HEK293 (cell line): ENCODE data around the gene EFHC1.
A peak's percentile ranks its signal among the peaks of the same experiment; 100 is the strongest.
"Not testable (repeated sequence)": the region's sequence is repeated elsewhere in the genome, so short reads cannot be mapped to it uniquely, and the experiment has no call there.

Experiments used
- CTCF ChIA-PET: fragments of 350-600 bp; formaldehyde crosslinking; extraction: SDS; loops from one replicate; lab custom pipeline; 2021; ENCODE audit warnings: antibody characterized with exemption; lab: Yijun Ruan, JAX
- POLR2A ChIA-PET: fragments of 300-600 bp; formaldehyde crosslinking; extraction: SDS; loops from one replicate; lab custom pipeline; 2020; ENCODE audit warnings: antibody characterized with exemption, inconsistent platforms; lab: Yijun Ruan, JAX
- H3K27ac ChIP-seq: fragments of 200-500 bp; sonication (Bioruptor generic); 2 replicates; pipeline ENCODE4 v1.5.1; 2014; ENCODE audit warnings: low read depth, low read length, control low read depth, inconsistent platforms; ENCODE audit errors: extremely low read depth
- H3K36me3 ChIP-seq, 2 experiments: fragments of 200-500 bp in 1 of 2; sonication (Bioruptor generic) in 1 of 2; 1 replicate in 1 of 2; 2 replicates in 1 of 2; pipeline ENCODE4 v1.5.1; 2014 to 2017; ENCODE audit warnings: inconsistent platforms in 2 of 2, low read length in 2 of 2; ENCODE audit not compliant: control insufficient read depth in 2 of 2, insufficient read depth in 1 of 2
- H3K4me1 ChIP-seq: fragments of 200-500 bp; sonication (Bioruptor generic); 2 replicates; pipeline ENCODE4 v1.5.1; 2014; ENCODE audit warnings: mild to moderate bottlenecking, low read length, inconsistent platforms; ENCODE audit not compliant: control insufficient read depth, insufficient read depth
- H3K4me3 ChIP-seq: 2 replicates; pipeline ENCODE4 v1.5.1; 2011; ENCODE audit warnings: low read depth, mild to moderate bottlenecking, control low read depth, low read length, moderate library complexity
- H3K9me3 ChIP-seq: fragments of 200-500 bp; sonication (Bioruptor generic); 2 replicates; pipeline ENCODE4 v1.5.1; 2014; ENCODE audit warnings: low read depth, low read length, inconsistent platforms; ENCODE audit not compliant: control insufficient read depth, insufficient read depth
- FEZF1 ChIP-seq: fragments of 450-650 bp; formaldehyde crosslinking; IDR thresholded peaks from 2 replicates; pipeline ENCODE4 v1.5.1; 2016; ENCODE audit warnings: missing biosample characterization, missing genetic modification characterization
- OSR2 ChIP-seq: fragments of 450-650 bp; formaldehyde crosslinking; IDR thresholded peaks from 2 replicates; pipeline ENCODE4 v1.5.1; 2016; ENCODE audit warnings: missing biosample characterization, missing genetic modification characterization
- OVOL3 ChIP-seq: fragments of 450-650 bp; formaldehyde crosslinking; IDR thresholded peaks from 2 replicates; pipeline ENCODE4 v1.5.1; 2016; ENCODE audit warnings: missing biosample characterization, missing genetic modification characterization
- REST ChIP-seq: fragments of 450-650 bp; formaldehyde crosslinking; IDR thresholded peaks from 2 replicates; pipeline ENCODE4 v1.5.1; 2016; ENCODE audit warnings: missing biosample characterization, missing genetic modification characterization
- SCRT2 ChIP-seq: fragments of 450-650 bp; formaldehyde crosslinking; IDR thresholded peaks from 2 replicates; pipeline ENCODE4 v1.5.1; 2016; ENCODE audit warnings: missing biosample characterization, missing genetic modification characterization
- ZBTB17 ChIP-seq: fragments of 450-650 bp; formaldehyde crosslinking; IDR thresholded peaks from 2 replicates; pipeline ENCODE4 v1.5.1; 2016; ENCODE audit warnings: missing biosample characterization, missing genetic modification characterization
- ZBTB20 ChIP-seq: fragments of 450-650 bp; formaldehyde crosslinking; IDR thresholded peaks from 2 replicates; pipeline ENCODE4 v1.5.1; 2016; ENCODE audit warnings: missing biosample characterization, missing genetic modification characterization
- ZFHX2 ChIP-seq: fragments of 450-650 bp; formaldehyde crosslinking; conservative IDR thresholded peaks from 2 replicates; pipeline ENCODE4 v1.5.1; 2016; ENCODE audit warnings: missing biosample characterization, missing genetic modification characterization
- ZIC2 ChIP-seq: fragments of 450-650 bp; formaldehyde crosslinking; IDR thresholded peaks from 2 replicates; pipeline ENCODE4 v1.5.1; 2016; ENCODE audit warnings: missing biosample characterization, missing genetic modification characterization
- ZNF10 ChIP-seq: fragments of 450-650 bp; formaldehyde crosslinking; IDR thresholded peaks from 2 replicates; pipeline ENCODE4 v1.5.1; 2017; ENCODE audit warnings: missing biosample characterization, missing genetic modification characterization
- ZNF121 ChIP-seq: fragments of 450-650 bp; formaldehyde crosslinking; IDR thresholded peaks from 2 replicates; pipeline ENCODE4 v1.5.1; 2016; ENCODE audit warnings: missing biosample characterization, missing genetic modification characterization
- ZNF274 ChIP-seq, 2 experiments: fragments of 200-500 bp in 1 of 2; fragments of 450-650 bp in 1 of 2; sonication (Bioruptor generic) in 1 of 2; formaldehyde crosslinking in 1 of 2; IDR thresholded peaks; 2 replicates each; pipeline versions ENCODE4 v1.5.1 to v1.6.1; 2014 to 2016; ENCODE audit warnings: borderline replicate concordance in 1 of 2, inconsistent platforms in 1 of 2, low read length in 1 of 2, missing biosample characterization in 1 of 2, missing genetic modification characterization in 1 of 2
- ZNF404 ChIP-seq: fragments of 450-650 bp; formaldehyde crosslinking; IDR thresholded peaks from 2 replicates; pipeline ENCODE4 v1.5.1; 2017; ENCODE audit warnings: missing biosample characterization, missing genetic modification characterization
- ZNF560 ChIP-seq: fragments of 450-650 bp; formaldehyde crosslinking; IDR thresholded peaks from 2 replicates; pipeline ENCODE4 v1.5.1; 2017; ENCODE audit warnings: missing biosample characterization, missing genetic modification characterization, borderline replicate concordance
- ZNF600 ChIP-seq: fragments of 450-650 bp; formaldehyde crosslinking; IDR thresholded peaks from 2 replicates; pipeline ENCODE4 v1.5.1; 2016; ENCODE audit warnings: missing biosample characterization, missing genetic modification characterization
- ZNF654 ChIP-seq: fragments of 450-650 bp; formaldehyde crosslinking; IDR thresholded peaks from 2 replicates; pipeline ENCODE4 v1.5.1; 2016; ENCODE audit warnings: low read depth, missing biosample characterization, missing genetic modification characterization
- ZNF768 ChIP-seq: fragments of 450-650 bp; formaldehyde crosslinking; IDR thresholded peaks from 2 replicates; pipeline ENCODE4 v1.5.1; 2018; ENCODE audit warnings: missing biosample characterization, mild to moderate bottlenecking, missing genetic modification characterization
- ZSCAN16 ChIP-seq: fragments of 450-650 bp; formaldehyde crosslinking; IDR thresholded peaks from 2 replicates; pipeline ENCODE4 v1.5.1; 2016; ENCODE audit warnings: missing biosample characterization, missing genetic modification characterization
- TF ChIP-seq, protein P1 (sequence below): fragments of 450-650 bp; formaldehyde crosslinking; IDR thresholded peaks from 2 replicates; pipeline ENCODE4 v1.5.1; 2017; ENCODE audit warnings: missing biosample characterization, missing genetic modification characterization

Gene EFHC1

DNA sequence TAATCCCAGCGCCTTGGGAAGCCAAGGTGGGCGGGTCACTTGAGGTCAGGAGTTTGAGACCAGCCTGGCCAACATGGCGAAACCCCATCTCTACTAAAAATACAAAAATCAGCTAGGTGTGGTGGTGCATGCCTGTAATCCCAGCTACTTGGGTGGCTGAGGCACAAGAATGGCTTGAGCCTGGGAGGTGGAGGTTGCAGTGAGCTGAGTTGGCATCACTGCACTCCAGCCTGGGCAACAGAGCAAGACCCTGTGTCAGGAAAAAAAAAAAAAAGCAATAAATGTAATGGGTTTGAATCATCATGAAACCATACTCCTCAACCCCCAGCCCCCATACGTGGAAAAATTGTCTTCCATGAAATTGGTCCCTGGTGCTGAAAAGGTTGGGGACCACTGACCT, 32.0 kb upstream of the EFHC1 start:
- POLR2A ChIA-PET, H3K27ac ChIP-seq, H3K4me3 ChIP-seq, H3K9me3 ChIP-seq, H3K36me3 ChIP-seq, H3K4me1 ChIP-seq: not testable (repeated sequence)
- TF ChIP-seq ZNF121 (tag by site-specific recombination), result 0 out of 2 replicates have a peak, but pooled peaks have one; percentile 19
- peak; percentile 29; the same call in 1 of the 2 replicates for TF ChIP-seq REST (tag by site-specific recombination)
- CTCF ChIA-PET, result interaction anchor here (0.6 to 1.4 kb wide), 4 partner anchors 12 to 224 kb away, joined by 3 to 4 read pairs (median 4); no protein-coding TSS in a partner anchor

- POLR2A ChIA-PET, result no interaction called here
- TF ChIP-seq, protein P1, sequence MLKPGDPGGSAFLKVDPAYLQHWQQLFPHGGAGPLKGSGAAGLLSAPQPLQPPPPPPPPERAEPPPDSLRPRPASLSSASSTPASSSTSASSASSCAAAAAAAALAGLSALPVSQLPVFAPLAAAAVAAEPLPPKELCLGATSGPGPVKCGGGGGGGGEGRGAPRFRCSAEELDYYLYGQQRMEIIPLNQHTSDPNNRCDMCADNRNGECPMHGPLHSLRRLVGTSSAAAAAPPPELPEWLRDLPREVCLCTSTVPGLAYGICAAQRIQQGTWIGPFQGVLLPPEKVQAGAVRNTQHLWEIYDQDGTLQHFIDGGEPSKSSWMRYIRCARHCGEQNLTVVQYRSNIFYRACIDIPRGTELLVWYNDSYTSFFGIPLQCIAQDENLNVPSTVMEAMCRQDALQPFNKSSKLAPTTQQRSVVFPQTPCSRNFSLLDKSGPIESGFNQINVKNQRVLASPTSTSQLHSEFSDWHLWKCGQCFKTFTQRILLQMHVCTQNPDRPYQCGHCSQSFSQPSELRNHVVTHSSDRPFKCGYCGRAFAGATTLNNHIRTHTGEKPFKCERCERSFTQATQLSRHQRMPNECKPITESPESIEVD, result 0 out of 2 replicates have a peak, but pooled peaks have one; percentile 30
- TF ChIP-seq ZFHX2, result no peak
- no peak for TF ChIP-seq OSR2
- TF ChIP-seq ZIC2 (tag by site-specific recombination), result no peak
- no peak for TF ChIP-seq ZNF404 (tag by site-specific recombination)
- no peak overlapping the region for H3K4me3 ChIP-seq
- no peak overlapping the region for H3K27ac ChIP-seq
- no peaks in the 10 kb centered on the region for H3K36me3 ChIP-seq
- H3K9me3 ChIP-seq, result no peaks in the 10 kb centered on the region
- H3K4me1 ChIP-seq, result peaks cover 5% of the 10 kb centered on the region
- CTCF ChIA-PET, result interaction anchor here (0.7 to 3.3 kb wide), 4 partner anchors 12 to 225 kb away, joined by 3 to 32 read pairs (median 16); partner anchors contain the start of gene MCM3
Observed at GRCh38 chr6:52388790-52389189, 31.4 kb upstream of the EFHC1 start.

GRCh38 chr6:52389264-52389625, 30.9 kb upstream of the EFHC1 start:
- no peak overlapping the region for H3K27ac ChIP-seq
- TF ChIP-seq ZSCAN16 (peak; percentile 71; the same call in 1 of the 2 replicates), ZNF10 (no peak)
- TF ChIP-seq, all 188 proteins: peak for 1
- no peaks in the 10 kb centered on the region for H3K36me3 ChIP-seq
- ChIA-PET POLR2A (interaction anchor here (0.6 to 2.2 kb wide), 3 partner anchors 30 to 217 kb away, joined by 3 to 11 read pairs (median 4); partner anchors contain the start of genes EFHC1 and MCM3), CTCF (interaction anchor here (0.6 to 3.3 kb wide), 9 partner anchors 9 to 276 kb away, joined by 3 to 32 read pairs (median 4); partner anchors contain the start of gene MCM3)
- H3K4me3 ChIP-seq, result no peak overlapping the region
- H3K9me3 ChIP-seq, result no peaks in the 10 kb centered on the region
- peaks cover 5% of the 10 kb centered on the region for H3K4me1 ChIP-seq

- no peaks in the 10 kb centered on the region for H3K36me3 ChIP-seq
- peaks cover 5% of the 10 kb centered on the region for H3K4me1 ChIP-seq
- no peak overlapping the region for H3K27ac ChIP-seq
- H3K9me3 ChIP-seq, result no peaks in the 10 kb centered on the region
- ChIA-PET CTCF (interaction anchor here (0.6 to 3.3 kb wide), 18 partner anchors 8 to 1433 kb away, joined by 3 to 32 read pairs (median 4); partner anchors contain the start of genes MCM3 and PAQR8), POLR2A (interaction anchor here (0.6 to 2.2 kb wide), 5 partner anchors 10 to 216 kb away, joined by 3 to 11 read pairs (median 4); partner anchors contain the start of genes EFHC1, MCM3 and PAQR8)
- TF ChIP-seq ZNF600 (tag by site-specific recombination) (peak; percentile 46), ZNF274 (IDR thresholded peaks at IDR 0.05; ENCODE audit: low read length) (no peak), ZNF274 (tag by site-specific recombination; IDR thresholded peaks at IDR 0.05; ENCODE audit: borderline replicate concordance) (no peak), ZNF768 (tag by site-specific recombination) (no peak), SCRT2 (peak; percentile 32; the same call in 1 of the 2 replicates), FEZF1 (tag by site-specific recombination) (peak; percentile 83), ZNF654 (tag by site-specific recombination) (peak; percentile 23; the same call in 1 of the 2 replicates), ZBTB20 (peak; percentile 55; the same call in 1 of the 2 replicates), ZBTB17 (peak; percentile 51), ZNF560 (tag by site-specific recombination) (no peak), OVOL3 (tag by site-specific recombination) (no peak)
- no peak overlapping the region for H3K4me3 ChIP-seq
Observed at GRCh38 chr6:52389626-52390360, 30.3 kb upstream of the EFHC1 start.
